Right forelimb (tissue), 1 donor: ENCODE data around the gene FADS6.
"Not testable (repeated sequence)": the region's sequence is repeated elsewhere in the genome, so short reads cannot be mapped to it uniquely, and the experiment has no call there.

Source experiments
- DNase-seq: peaks from one replicate; pipeline ENCODE4 v3.0.0-alpha.2; 2018

FADS6 gene

DNA sequence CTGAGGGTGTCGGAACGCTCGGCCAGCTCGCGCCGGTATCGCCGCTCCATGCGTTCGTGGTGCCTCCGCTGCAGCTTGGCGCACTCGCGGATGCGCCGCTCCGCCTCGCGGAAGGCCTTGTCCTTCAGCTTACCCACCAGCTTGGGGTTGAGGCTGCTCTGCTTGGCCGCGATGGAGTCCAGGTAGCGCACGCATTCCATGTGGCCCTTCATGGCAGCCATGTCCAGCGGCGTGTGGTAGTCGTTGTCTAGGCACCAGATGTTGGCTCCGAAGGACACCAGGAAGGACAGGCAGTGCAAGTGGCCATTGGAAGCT, 26.8 kb upstream of the FADS6 start:
- no peak for DNase-seq

DNA sequence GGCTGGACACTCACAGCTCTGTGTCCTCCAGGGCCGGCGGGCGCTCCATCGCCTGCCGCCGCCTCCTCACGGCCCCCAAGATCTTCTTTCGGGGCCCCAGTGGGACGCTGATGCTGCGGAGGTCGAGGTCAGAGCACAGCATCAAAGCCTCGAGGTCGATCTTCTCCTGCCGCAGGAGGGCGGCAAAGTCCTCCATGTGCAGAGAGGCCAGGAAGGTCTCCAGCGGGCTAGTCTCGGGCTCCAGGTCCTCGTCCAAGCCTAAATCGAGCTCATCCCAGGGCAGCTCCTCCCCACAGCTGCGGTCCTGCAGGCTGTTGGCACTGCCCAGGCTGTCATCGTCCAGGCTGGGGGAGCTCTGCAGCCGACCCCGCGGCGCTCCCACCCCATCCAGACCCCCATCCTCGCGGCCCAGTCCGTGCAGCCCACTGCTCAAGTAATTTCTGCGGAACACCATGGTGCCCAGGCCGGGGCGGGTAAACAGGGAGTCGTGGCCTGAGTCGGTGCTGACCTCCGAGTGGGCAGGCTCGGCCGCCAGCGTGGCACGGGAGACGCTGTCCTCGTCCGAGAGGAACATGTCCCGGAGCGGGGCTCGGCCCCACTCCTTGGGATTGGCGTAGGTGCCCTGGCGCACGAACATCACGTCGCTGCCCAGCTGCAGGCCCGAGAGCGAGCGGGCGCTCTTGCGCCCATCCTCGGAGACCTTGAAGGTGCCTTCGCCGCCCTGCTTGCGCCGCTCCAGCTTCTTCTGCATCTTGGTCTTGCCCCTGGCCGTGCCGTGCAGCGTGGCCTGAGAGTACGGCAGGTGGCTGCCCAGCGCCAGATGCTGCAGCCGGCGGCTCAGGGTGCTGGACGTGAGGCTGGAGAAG, 26.2 kb upstream of the FADS6 start:
- DNase-seq = no peak

DNA sequence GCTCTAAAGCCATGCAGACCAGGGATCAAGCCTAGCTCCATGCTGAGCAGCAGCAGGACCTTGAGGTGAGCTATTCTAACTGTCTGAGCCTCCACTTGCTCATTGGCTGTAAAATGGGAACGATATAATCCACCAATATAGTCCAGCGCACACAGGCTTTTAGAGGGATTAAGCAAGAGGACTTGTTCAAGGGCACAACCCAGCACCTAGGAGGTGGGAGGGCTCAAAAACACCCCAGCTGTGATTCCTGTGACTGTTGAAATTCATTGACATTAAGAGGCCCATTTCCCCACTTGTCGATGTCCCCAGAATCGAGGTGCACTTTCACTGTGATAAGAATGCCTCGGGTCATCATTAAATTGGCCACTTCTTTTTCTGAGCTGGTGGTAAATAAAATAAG, 25.5 kb upstream of the FADS6 start:
- DNase-seq = no peak

DNA sequence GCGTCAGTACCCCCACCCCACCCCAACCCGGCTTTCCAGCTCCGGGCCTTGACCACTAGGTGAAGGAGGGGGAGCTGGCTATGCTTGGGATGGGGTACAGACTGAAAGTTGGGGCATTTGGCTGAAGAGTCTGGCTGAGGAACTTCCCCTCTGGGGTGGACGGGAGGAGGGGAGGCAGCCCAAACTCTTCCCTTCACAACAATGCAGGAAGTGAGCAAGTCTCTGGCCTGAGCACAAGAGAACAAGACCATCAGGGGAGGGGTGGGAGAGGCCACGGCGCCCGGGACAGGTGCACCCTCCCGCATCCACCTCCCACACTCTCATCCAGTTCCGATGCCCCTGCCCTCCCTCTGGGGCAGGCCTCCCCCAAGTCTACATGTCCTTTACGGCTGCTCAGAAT, 24.0 kb upstream of the FADS6 start:
- DNase-seq = no peak

DNA sequence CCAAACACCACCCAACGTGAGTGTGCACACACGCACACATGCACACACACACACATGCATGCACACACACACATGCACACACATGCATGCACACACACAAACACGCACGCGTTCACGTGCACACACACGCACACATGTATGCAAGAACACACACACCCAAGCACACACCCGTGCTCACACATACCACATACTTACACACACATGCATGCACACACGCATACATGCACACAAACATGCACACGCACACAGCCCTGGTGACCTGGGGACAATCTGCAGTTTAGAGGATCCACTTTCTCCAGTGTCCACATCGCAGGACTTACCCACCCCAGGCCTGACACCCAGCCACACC, 23.4 kb upstream of the FADS6 start:
- no peak for DNase-seq

DNA sequence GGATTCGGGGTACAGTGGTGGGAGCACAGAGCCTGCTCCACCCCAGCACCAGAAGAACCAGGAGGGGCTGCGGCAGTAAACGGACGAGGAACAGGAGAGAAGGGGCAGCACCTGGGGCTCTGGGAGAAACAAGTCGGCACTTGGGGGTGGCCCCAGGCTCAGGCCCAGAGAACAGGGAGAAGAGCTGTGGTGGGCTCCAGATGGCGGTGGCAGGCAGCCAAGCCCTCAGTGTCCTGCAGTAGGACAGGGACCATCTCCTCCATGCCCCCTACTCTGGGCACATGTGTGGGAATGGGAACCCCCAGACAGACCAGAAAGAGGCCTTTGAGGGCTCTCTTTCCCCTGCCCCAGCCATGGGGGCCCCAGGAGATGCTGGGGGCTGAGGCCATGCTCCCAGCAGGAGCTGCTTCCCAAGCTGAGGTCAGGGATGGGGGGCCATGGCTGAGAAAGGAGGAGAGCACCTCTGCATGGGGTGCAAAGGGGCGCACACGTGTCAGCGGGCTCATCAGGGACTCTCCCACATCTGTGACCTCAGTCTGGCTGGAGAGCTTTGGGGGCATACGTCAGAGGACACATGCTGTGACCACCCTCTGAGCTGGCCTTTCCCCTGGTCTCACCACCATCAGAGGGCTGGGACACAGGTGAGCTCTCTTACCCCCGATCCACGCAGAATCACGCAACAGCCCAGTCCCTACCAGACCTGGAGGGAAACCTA, 22.9 kb upstream of the FADS6 start:
- DNase-seq = no peak

DNA sequence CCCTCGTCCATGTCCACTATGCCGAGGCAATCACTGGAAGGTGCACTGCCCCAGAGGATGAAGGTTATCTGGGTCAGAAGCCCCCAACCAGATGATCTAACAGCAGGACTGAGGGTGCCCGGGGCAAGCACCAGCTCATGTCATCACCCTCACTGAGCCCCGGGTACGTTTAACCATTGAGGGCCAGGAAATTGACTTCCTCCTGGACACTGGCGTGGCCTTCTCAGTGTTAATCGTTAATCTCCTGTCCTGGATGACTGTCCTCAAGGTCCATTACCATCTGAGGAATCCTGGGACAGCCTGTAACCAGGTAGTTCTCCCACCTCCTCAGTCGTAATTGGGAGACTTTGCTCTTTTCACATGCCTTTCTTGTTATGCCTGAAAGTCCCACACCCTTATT, 18.0 kb upstream of the FADS6 start:
- not testable (repeated sequence) for DNase-seq

DNA sequence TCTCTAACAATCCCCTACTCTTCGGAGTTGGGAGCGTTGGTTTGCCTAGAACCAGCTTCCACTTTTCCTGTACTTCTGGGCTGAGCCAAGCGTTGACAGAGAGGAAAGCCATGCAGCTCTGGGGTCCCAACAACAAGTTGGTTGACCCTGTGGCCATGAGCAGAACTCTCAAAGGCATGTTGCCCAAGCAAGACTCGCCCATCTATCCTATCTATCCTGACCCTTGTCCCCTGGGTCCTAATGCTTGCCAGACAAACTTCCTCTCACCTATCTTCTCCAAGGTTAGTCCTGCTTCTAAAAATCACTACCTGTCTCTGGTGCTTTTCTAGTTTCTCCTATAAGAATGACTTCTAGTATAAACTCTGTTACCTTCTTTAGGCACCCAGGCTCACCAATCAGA, 15.7 kb upstream of the FADS6 start:
- not testable (repeated sequence) for DNase-seq

DNA sequence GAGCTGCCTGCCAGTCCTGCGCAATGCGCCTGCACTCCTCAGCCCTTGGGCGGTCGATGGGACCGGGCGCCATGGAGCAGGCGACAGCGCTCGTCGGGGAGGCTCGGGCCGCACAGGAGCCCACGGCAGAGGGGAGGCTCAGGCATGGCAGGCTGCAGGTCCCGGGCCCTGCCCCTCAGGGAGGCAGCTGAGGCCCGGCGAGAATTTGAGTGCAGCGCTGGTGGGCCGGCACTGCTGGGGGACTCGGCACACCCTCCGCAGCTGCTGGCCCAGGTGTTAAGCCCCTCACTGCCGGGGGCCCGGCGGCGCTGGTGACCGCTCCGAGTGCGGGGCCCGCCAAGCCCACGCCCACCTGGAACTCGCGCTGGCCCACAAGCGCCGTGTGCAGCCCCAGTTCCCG, 13.6 kb upstream of the FADS6 start:
- DNase-seq = no peak

DNA sequence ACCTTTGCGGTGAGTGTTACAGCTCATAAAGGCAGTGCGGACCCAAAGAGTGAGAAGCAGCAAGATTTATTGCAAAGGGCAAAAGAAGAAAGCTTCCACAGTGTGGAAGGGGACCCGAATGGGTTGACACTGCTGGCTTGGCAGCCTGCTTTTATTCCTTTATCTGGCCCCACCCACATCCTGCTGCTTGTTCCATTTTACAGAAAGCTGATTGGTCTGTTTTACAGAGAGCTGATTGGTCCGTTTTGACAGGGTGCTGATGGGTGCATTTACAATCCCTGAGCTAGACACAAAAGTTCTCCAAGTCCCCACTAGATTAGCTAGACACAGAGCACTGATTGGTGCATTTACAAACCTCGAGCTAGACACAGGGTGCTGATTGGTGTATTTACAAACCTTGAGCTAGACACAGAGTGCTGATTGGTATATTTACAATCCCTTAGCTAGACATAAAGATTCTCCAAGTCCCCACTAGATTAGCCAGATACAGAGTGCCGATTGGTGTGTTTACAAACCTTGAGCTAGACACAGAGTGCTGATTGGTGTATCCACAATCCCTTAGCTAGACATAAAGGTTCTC, 12.9 kb upstream of the FADS6 start:
- DNase-seq = not testable (repeated sequence)

DNA sequence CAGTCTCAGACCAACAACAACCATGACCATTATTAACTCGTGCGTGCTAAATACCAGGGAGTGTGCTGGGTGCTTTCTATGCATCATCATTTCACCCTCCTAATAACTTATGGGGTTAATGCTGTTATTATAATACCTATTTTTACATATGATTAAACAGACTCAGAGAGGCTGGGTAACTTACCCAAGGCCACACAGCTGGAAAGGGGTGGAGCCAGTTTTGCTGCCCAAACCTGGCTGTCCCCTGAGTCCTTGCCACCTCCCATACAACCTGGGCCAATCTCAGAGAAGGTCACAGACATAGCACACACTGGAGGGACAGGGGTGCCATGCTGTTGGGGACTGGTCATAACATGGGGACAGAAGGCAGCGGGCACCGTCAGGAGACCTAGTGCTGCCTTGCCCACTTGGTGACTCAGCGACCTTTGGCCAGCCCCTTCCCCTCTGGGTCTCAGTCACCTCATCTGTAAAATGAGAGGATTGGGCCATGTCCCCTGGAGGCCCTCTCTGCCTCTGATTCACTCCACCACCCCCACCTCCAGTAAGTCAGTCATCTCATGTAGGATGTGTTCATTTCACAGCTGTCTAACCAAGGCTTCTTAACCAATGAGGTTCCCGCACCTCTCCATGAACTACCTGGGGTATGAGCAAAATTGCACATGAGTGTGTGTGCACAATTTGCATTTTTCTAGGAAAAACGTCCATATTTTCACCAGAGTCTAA, 11.4 kb upstream of the FADS6 start:
- DNase-seq = no peak

DNA sequence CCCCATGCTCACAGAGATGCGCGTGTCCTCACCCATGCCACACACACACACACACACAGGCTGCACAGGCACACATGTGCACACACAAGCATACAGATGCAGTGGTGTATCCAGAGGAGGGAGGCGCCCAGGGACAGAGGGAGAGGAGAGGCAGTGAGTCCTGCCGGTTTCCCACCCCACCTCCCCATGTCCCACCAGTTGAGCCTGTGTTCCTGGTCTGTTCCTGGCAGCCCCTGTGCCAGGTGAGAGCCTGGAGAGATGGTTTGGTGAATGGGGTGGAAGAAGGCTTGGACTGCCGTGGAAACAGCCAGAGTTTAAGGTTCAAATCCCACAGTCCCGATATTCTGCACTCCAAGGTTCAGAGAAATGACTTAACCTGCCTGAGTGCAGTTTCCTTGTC, 10.2 kb upstream of the FADS6 start:
- DNase-seq = no peak

DNA sequence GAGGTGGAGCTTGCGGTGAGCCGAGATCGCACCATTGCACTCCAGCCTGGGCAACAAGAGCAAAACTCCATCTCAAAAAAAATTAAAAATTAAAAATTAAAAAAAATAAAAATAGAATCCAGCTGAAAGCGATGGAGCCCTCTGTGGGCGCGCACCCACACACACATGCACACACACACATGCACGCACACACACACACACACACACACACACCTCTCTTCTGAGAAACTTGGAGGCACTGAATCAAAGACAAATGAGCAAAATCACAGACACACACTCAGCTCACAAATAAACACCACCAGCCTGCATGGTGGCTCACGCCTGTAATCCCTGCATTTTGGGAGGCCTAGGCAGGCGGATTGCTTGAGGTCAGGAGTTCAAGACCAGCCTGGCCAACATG, 9.6 kb upstream of the FADS6 start:
- DNase-seq = no peak

DNA sequence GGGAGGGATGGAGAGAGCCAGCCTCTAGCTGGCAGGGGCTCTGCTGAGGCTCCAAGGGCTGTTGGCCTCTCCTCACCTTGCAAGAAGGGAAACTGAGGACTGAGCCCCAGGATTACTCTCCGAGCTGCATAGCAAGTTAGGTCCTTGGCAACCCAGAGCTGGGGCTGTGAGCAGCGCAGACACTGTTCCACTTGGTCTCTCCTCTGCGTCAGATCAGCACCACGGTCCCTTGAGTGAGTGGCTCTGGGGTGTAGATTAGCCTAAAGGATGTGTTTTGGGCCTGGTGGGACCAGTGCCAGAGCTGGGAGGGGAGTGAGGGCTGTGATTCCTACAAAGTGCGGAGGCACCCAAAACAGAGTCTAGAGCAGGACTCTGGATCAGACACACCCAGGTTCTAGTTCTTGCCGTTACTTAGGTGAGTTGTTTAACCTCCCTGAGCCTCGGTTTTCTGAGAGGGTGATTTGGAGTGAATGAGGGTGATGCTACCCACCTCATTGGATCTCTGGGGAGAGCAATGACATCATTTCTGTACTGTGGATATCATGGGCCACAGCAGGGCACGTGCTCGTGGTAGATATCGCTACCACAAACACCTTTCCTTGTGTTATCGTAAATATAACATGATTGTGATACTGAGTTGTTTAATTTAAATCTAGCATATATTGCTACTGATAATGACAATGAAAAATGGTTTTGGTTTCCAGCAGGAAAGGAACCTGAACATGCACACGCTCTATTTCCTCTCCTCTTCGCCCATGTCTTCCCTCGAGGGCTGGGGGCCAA, 8.1 kb upstream of the FADS6 start:
- no peak for DNase-seq

DNA sequence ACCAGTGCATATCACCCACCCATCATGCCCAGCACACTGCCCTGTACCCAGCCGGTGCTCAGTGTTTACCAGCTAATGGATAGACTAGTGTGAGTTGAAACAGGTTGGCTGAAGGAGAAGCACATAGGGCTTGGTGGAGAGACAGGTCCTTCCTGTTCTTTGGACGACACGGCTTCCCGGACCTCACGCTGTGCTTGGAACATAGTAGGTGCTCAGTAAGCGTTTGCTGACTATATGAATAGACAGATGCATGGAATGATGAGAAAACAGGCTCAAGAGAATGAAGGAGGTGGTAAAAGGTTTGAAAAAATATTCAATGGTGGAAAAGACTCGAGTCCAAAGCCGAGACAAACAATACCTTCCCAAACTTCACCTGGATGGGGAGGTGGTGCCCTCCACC, 6.8 kb upstream of the FADS6 start:
- DNase-seq = no peak

DNA sequence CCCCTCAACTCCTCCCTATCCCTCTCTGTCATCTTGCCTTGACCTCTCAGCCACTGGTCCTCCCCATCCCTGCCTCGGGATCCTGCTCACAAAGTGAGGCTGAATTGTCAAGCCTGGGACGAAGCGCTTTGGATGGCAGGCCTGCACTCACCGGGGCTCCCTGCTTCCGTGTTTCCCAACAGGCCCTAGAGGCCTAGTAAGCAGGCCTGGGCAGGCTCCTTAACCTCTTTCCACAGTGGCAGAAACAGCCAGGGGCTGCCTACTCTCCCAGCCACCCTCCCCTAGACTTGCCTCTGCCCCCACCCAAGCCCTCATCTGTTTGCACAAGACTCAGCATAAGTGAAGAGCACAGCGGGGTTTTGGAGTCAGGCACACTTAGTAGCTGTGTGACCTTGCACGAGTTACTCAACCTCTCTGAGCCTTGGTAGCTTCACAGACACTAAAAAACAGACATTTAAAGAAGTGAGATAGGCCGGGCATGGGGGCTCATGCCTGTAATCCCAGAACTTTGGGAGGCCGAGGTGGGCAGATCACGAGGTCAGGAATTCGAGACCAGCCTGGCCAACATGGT, 5.0 kb upstream of the FADS6 start:
- DNase-seq = no peak

DNA sequence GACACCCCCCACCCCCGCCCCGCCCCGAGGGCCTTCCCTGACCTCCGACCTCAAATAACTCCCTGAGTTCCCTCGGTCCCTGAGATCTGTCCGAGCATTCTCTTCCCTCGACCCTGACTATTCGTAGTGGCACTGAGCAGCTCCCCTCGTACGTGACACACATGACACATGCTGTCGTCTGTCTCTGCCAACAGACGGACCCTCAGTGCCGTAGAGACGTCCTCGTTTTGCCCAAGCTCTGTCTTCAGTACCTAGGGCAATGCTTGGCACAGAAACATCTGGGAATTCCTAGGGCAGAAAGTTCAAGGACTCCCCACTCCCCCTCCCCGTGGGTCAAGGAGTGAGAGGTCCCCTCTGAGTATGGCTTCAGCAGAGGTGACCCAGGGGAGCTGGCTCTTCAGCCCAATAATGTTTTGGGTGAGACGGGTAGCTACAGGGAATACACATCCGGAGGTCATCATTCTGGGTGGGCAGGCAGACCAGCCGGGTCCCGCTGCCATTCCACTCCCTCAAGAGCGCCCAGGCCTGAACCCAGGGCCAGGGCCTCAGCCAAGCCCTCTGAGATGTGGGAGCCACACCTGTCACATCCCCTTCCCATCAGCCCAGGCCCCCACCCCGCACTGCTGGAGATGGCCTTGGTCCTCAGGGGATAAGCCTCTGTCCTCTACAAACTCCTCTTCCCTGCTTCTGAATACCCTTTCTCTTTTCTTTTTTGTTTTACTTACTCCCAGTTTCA, 671 bp upstream of the FADS6 start:
- no peak for DNase-seq

DNA sequence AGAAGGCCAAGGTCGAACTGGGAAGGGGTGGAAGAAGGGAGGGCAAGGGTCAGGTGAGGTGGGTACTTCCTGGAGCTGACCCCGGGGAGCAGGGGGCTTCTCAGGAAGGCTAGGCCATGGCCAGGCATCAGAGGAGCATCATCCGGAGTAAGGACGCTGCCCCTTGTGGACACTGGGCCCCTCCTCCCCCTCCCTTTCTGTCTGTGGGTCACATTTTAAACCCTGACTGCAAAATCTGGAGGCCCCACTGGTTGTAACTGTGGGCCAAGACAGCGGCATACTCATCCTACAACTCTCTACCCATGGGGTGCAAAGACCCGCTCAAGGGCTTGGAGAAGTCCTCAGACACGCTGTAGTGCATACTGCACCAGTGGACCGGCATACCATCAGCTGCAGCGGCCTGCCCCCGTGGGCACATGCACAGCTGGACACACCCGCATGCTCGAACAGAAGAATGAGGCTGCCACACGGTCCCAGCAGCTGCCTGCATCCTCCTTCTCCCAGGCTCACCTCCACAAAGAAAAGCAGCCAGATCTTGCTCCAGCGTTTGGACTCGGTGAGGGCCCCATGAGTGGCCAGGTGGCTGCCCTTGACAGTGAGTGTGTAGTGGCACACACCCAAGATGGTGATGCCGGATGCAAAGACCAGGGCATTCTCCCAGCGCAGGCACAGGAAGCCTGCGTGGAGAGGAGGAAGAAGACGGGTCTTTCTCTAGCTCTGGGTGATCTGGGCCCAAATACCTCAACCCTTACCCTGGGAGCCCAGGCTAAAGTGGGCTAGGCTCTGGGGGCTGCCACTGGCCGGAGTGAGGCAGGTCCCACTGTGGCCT, 1.2 kb downstream of the FADS6 start:
- no peak for DNase-seq

DNA sequence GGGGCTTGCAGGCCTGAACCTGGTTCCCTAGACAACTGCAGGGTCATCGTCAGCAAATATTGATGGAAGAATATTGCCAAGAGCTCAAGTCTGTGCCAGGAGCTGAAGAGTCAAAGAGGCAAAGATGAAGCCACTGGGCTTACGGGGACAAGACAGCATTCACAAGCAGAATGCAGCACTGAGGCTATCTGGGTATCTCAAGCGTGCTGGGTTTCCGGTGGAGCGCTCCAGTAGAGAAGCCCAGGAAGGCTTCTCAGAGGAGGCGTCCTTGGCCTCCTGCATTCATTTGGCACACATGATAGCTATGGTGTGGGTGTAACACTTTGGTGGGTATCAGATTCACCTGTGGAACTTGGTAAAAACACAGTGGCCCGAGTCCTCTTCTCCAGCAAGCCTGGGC, 2.9 kb downstream of the FADS6 start:
- no peak for DNase-seq

DNA sequence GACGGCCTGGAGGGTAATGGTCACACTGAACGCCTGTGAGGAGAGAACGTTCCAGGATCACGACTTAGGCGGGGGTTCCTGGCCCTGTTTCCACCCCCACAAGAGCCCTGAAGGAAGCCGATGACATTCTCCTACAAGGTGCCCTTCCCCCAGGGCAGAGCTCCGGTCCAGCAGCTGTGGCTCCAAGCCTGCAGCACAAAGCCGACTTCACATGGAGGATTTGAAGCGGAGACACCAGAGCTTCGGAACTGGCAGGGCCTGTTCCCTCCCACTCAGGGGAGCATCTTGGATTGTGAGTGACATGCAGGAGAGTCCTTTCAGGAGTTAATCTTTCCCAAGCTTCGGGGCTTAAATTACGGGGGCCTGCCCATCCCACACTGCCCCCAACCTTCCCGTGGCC, 5.0 kb downstream of the FADS6 start:
- no peak for DNase-seq

DNA sequence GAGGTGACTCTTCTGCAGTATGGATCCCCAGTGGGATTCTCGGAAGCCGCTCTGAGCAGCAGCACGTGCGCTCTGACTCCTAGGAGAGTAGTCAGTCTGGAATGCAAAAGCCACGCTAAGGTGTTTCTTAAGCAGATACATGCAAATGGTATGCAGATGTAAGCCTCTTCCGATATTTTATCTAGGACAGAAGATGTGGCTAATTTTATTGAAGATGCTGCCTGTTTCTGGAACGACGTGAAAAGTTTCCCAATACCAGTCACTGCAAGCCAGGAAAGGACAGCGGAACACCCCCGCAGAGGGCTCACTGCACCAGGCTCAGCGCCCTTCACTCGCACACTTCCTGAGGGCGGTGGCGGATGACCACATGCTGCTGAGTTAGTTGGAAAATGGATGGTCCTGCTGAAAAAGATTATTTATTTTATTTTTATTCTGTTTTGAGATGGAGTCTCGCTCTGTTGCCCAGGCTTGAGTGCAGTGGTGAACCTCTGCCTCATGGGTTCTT, 10.1 kb downstream of the FADS6 start:
- DNase-seq = no peak
